ENCODE data around the gene OVCA2. TPM values are rescaled to one million over a fixed set of nuclear protein-coding genes. Genes with fewer than 3 reads are reported as not detected.

The OVCA2 gene
- total and polyA plus RNA-seq, 10 donors, result 20.9 to 68.8 (median 35.6) TPM

DNA sequence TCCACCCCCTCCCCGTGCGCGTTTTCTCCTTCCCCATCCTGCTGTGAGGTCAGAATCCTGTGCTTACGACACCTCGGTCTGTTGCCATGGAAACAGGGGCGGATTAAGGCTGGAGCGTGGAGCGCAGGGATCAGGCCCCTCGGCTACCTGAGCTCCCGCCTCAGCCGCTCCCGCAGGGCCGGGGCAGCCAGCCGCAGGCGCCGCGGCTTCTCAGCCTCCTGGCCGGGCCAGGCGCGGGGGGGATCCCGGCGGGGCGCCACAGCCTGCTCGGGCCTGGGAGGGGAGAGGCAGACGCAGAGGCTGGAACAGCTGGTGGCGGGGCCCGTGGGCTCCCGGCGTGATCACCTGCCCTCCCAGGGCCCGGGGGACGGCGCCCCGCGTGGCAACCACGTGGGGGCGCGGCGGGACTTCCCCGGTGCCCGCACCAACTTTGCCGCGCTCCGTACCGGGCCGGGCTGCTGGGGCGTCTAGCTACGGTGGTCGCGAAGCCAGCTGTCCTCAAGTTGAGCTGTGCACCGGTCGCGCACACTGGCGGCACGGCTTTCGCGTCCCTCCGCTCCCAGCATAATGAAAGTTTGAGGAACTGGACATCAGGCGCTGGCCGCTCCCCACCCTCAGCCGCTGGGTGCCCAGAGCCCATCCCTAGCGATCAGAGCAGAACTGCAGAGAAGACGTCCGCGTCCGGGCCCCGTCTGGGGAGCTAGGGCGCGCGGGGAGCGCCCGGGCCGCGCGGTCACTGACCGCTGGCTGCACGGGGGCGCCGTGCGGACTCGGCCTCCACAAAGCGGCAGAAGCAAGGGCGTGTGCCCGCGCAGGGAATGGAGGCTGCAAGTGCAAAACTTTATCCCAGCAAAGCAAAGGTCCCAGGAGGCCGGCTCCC, 17.9 kb upstream of the OVCA2 start:
- intact Hi-C loops (cut with DNase I; ENCODE audit: low total_unique reads), result no loop called here
- no peaks in the 10 kb centered on the region for H3K36me3 ChIP-seq
- H3K9me3 ChIP-seq, result no peaks in the 10 kb centered on the region
- no peak for TF ChIP-seq POLR2A (IDR thresholded peaks at IDR 0.05)
- no peak for TF ChIP-seq POLR2AphosphoS5 (IDR thresholded peaks at IDR 0.05)
- no peak for TF ChIP-seq CTCF (IDR thresholded peaks at IDR 0.05 in 8 of 11, conservative IDR thresholded peaks at IDR 0.05 in 3 of 11)
- H3K4me1 ChIP-seq, result peaks cover 25 to 66% (median 53%) of the 10 kb centered on the region in 6 donors
- H3K27ac ChIP-seq, result peak overlapping the region in 1 of 8 donors; percentile 11
- H3K4me3 ChIP-seq, result peak overlapping the region; percentile 33 to 84 (median 65)
- DNase-seq, result no peak
- peaks cover 2 to 77% (median 33%) of the 10 kb centered on the region in 7 donors for H3K27me3 ChIP-seq (replicated peaks in 1 of 7)
- 0 to 2% (median 2%) methylated on average over 5 to 85 of the region's 85 CpGs for WGBS, 5 donors

- H3K4me1 ChIP-seq, result peaks cover 25 to 68% (median 57%) of the 10 kb centered on the region in 6 donors
- H3K27me3 ChIP-seq (replicated peaks in 1 of 7), result peaks cover 2 to 77% (median 33%) of the 10 kb centered on the region in 7 donors
- intact Hi-C loops (cut with DNase I; ENCODE audit: low total_unique reads), result loop anchor here (5.0 kb wide), 1 partner anchor 117 kb away; no protein-coding TSS in a partner anchor
- TF ChIP-seq POLR2AphosphoS5 (IDR thresholded peaks at IDR 0.05), result no peak
- no peak for TF ChIP-seq CTCF (IDR thresholded peaks at IDR 0.05 in 8 of 11, conservative IDR thresholded peaks at IDR 0.05 in 3 of 11)
- TF ChIP-seq POLR2A (IDR thresholded peaks at IDR 0.05), result no peak
- WGBS, 5 donors, result 1 to 2% (median 1%) methylated on average over 29 to 73 of the region's 73 CpGs
- H3K4me3 ChIP-seq, result peak overlapping the region; percentile 33 to 84 (median 65)
- no peaks in the 10 kb centered on the region for H3K36me3 ChIP-seq
- DNase-seq, result no peak
- H3K27ac ChIP-seq, result peak overlapping the region in 1 of 8 donors; percentile 28
- no peaks in the 10 kb centered on the region for H3K9me3 ChIP-seq
Observed at GRCh38 chr17:2024572-2025219, 17.1 kb upstream of the OVCA2 start.

DNA sequence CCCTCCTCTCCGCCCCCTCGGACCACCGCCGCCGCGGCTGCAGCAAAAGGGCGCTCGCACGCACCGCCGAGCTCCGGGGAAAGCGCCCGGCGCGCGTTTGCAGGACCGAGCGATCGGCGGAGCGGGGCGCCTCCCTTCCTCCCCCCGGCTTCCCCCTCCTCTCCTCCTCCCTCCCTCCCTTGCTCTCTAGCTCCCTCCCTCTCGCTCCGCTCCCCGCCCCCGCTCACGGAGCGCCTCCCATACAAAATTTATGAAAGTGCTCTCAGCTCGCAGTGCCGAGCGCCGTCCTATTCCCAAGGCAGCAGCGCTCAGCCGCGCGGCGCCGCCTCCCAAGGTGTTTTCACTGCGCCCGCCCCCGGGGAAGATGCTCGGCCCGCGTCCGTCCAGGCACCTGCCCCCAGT, 16.6 kb upstream of the OVCA2 start, which contains the start of gene RTN4RL1:
RTN4RL1 (minus strand) TSS at position 115 of the 402 bp plus-strand sequence. CDS start 469 bp downstream, outside the sequence.
- peak; percentile 87 for DNase-seq
- Histone ChIP-seq H3K9me3 (no peaks in the 10 kb centered on the region), H3K27me3 (replicated peaks in 1 of 7) (peaks cover 2 to 80% (median 33%) of the 10 kb centered on the region in 7 donors), H3K4me1 (peaks cover 25 to 69% (median 57%) of the 10 kb centered on the region in 6 donors), H3K36me3 (no peaks in the 10 kb centered on the region), H3K4me3 (peak within 1 kb of the TSS; percentile 33 to 84 (median 65)), H3K27ac (peak within 1 kb of the TSS in 1 of 8 donors; percentile 28)
- peak in 1 of 3 donors; percentile 58 for TF ChIP-seq POLR2AphosphoS5 (IDR thresholded peaks at IDR 0.05)
- no peak for TF ChIP-seq CTCF (IDR thresholded peaks at IDR 0.05 in 8 of 11, conservative IDR thresholded peaks at IDR 0.05 in 3 of 11)
- intact Hi-C loops (cut with DNase I; ENCODE audit: low total_unique reads), result loop anchor here (5.0 kb wide), 1 partner anchor 118 kb away; no protein-coding TSS in a partner anchor
- 0 to 2% (median 0%) methylated on average over 22 to 47 of the region's 47 CpGs for WGBS, 5 donors

Data from spleen (tissue), 11 donors.